ENCODE results near the gene COX7B.
"Not testable (repeated sequence)": the region's sequence is repeated elsewhere in the genome, so short reads cannot be mapped to it uniquely, and the experiment has no call there.

The COX7B gene, protein sequence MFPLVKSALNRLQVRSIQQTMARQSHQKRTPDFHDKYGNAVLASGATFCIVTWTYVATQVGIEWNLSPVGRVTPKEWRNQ
- total RNA-seq, result 37.5 to 130 (median 70.8) reads per million in 9 experiments

GRCh38 chrX:77899081-77899828, at the start of gene COX7B:
COX7B (plus strand) TSS chrX:77899468; CDS start chrX:77899554, 86 bp downstream.
- DNase-seq, result peak; percentile 65 to 70 (median 68)
- H3K36me3 Mint-ChIP-seq (ENCODE audit: insufficient read depth), result peaks cover 54% of the 10 kb centered on the region
- peak within 1 kb of the TSS; percentile 89 to 94 for H3K4me3 Mint-ChIP-seq
- H3K27ac Mint-ChIP-seq, result peak within 1 kb of the TSS; percentile 96
- H3K9me3 Mint-ChIP-seq, result no peaks in the 10 kb centered on the region
- peaks cover 11 to 18% of the 10 kb centered on the region in 2 donors for H3K4me1 Mint-ChIP-seq (ENCODE audit: low read depth in 2 of 2)
- H3K27me3 Mint-ChIP-seq, result no peaks in the 10 kb centered on the region
- ATAC-seq (replicated peaks), result peak; percentile 60

DNA sequence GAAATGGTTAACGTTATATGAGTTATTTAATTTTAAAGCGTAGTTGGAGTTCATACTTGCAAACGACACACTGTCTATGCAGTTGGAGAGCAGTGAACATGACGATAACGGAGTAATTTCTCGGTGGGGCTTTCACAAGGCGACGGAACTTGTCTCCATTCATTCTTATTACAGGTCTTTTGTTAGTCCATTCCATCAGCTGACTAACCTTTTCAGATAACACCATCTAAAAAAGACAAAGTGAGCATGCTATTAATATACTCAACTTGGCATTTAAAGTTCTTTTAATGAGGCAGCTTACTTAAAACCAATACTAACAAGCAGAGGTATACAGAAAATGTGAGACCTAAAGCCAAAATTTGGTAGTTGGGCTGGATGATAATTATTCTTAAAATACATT, 23.9 kb upstream of the COX7B start:
- H3K36me3 Mint-ChIP-seq (ENCODE audit: insufficient read depth), result peaks cover 46% of the 10 kb centered on the region
- no peak overlapping the region for H3K27ac Mint-ChIP-seq
- H3K4me3 Mint-ChIP-seq, result no peak overlapping the region
- DNase-seq (no peak), ATAC-seq (replicated peaks) (no peak)
- H3K9me3 Mint-ChIP-seq, result no peaks in the 10 kb centered on the region
- H3K27me3 Mint-ChIP-seq, result no peaks in the 10 kb centered on the region
- peaks cover 3 to 4% of the 10 kb centered on the region in 2 donors for H3K4me1 Mint-ChIP-seq (ENCODE audit: low read depth in 2 of 2)

GRCh38 chrX:77881418-77881817, 17.9 kb upstream of the COX7B start:
- H3K27ac Mint-ChIP-seq; H3K4me3 Mint-ChIP-seq; ATAC-seq (replicated peaks); H3K4me1 Mint-ChIP-seq (ENCODE audit: low read depth in 2 of 2); H3K9me3 Mint-ChIP-seq; H3K27me3 Mint-ChIP-seq; DNase-seq: not testable (repeated sequence)
- peaks cover 17% of the 10 kb centered on the region for H3K36me3 Mint-ChIP-seq (ENCODE audit: insufficient read depth)

GRCh38 chrX:77892887-77893286, 6.4 kb upstream of the COX7B start:
- Mint-ChIP-seq H3K4me1 (ENCODE audit: low read depth in 2 of 2) (peaks cover 11 to 25% of the 10 kb centered on the region in 2 donors), H3K27me3 (no peaks in the 10 kb centered on the region)

DNA sequence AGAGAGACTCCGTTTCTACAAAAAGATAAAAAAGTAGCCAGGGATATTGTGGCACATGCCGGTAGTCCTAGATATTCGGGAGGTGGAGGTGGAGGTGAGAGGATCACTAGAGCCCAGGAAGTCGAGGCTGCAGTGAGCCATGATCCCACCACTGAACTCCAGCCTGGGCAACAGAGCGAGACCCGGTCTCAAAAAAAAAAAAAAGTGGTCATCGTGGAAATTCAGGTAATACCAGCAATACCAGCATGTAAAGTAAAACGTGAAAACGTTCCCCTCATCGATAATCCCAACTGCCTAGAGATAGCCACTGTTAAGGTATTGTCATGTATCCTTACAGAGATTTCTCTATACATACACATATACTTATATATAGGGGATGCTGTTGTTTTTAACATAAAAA, 5.6 kb upstream of the COX7B start:
- DNase-seq (no peak), ATAC-seq (replicated peaks) (no peak)
- Mint-ChIP-seq H3K4me1 (ENCODE audit: low read depth in 2 of 2) (peaks cover 11 to 25% of the 10 kb centered on the region in 2 donors), H3K36me3 (ENCODE audit: insufficient read depth) (peaks cover 13% of the 10 kb centered on the region), H3K27me3 (no peaks in the 10 kb centered on the region), H3K9me3 (no peaks in the 10 kb centered on the region), H3K4me3 (peak overlapping the region; percentile 58 to 96), H3K27ac (no peak overlapping the region)

More at GRCh38 chrX:77892887-77893286, 6.4 kb upstream of the COX7B start:
- no peak for DNase-seq
- Mint-ChIP-seq H3K4me3 (peak overlapping the region; percentile 58 to 96), H3K9me3 (no peaks in the 10 kb centered on the region), H3K27ac (peak overlapping the region; percentile 42 to 67), H3K36me3 (ENCODE audit: insufficient read depth) (peaks cover 13% of the 10 kb centered on the region)
- ATAC-seq (replicated peaks), result no peak

DNA sequence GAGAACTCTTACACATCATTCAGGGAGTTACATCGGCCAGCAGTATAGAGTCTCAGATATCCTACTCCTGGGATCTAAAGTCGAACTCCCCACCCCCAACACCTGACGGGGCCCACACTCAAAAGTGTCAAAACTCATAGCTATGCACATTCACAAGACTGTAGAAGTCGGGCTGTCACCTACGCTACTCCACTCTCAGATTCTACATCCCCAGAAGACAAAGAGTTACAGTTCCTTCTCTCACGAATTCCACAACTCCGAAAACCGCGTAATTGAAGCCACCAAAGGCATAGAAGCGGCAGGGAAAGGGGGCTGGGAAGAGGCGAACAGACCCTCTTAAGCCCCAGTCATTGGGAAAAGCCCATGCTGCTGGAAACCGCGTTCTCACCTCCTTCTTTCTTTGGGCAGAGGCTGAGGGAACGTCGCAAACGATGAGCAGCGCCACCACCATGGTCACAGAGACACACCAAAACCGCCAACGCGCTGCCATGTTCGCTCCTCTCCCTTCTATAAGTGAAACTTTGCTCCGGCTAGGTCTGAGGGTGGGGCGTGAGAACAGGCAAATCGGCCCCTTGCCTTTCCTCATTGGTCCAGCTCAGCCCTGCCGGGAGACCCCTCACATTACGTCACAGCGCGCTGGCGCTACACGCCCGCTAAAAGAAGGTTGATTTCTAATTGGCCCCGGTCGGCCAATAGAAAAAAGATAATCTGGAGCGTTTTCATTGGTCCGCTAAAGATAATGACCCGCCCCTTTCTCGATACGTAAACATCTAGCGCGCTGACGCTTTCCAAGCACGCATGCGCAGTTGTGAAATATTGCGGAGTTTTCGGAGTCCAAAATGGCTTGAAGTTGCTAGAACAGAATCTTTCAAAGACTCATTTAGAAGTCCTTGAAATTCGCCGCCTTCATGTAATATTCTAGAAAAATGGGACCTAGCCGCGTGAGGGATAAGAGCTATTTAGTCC, 4.1 kb upstream of the COX7B start, which contains the start of gene MAGT1:
Gene MAGT1 (minus strand): TSS at position 515 of the 966 bp plus-strand sequence. CDS start 25 bp downstream, at position 490.
- H3K27ac Mint-ChIP-seq, result peak within 1 kb of the TSS; percentile 98 to 99
- no peaks in the 10 kb centered on the region for H3K27me3 Mint-ChIP-seq
- peaks cover 14 to 25% of the 10 kb centered on the region in 2 donors for H3K4me1 Mint-ChIP-seq (ENCODE audit: low read depth in 2 of 2)
- H3K4me3 Mint-ChIP-seq, result peak within 1 kb of the TSS; percentile 96 to 99
- ATAC-seq (replicated peaks), result peak; percentile 85
- DNase-seq, result peak; percentile 82 to 87 (median 83)
- no peaks in the 10 kb centered on the region for H3K9me3 Mint-ChIP-seq
- H3K36me3 Mint-ChIP-seq (ENCODE audit: insufficient read depth), result peaks cover 26% of the 10 kb centered on the region

GRCh38 chrX:77900688-77901087, 1.4 kb downstream of the COX7B start:
- DNase-seq (no peak), ATAC-seq (replicated peaks) (no peak)
- peak overlapping the region; percentile 89 to 94 for H3K4me3 Mint-ChIP-seq
- peak overlapping the region; percentile 96 for H3K27ac Mint-ChIP-seq
- H3K4me1 Mint-ChIP-seq (ENCODE audit: low read depth in 2 of 2), result peaks cover 6 to 16% of the 10 kb centered on the region in 2 donors
- H3K9me3 Mint-ChIP-seq, result no peaks in the 10 kb centered on the region
- peaks cover 57% of the 10 kb centered on the region for H3K36me3 Mint-ChIP-seq (ENCODE audit: insufficient read depth)
- no peaks in the 10 kb centered on the region for H3K27me3 Mint-ChIP-seq

GRCh38 chrX:77901506-77901905, 2.2 kb downstream of the COX7B start:
- H3K27ac Mint-ChIP-seq, result peak overlapping the region in 1 of 2 donors; percentile 96
- no peak for DNase-seq
- ATAC-seq (replicated peaks), result no peak
- no peaks in the 10 kb centered on the region for H3K27me3 Mint-ChIP-seq
- H3K4me3 Mint-ChIP-seq, result peak overlapping the region; percentile 38 to 94
- no peaks in the 10 kb centered on the region for H3K9me3 Mint-ChIP-seq
- H3K4me1 Mint-ChIP-seq (ENCODE audit: low read depth in 2 of 2), result peaks cover 6 to 14% of the 10 kb centered on the region in 2 donors
- H3K36me3 Mint-ChIP-seq (ENCODE audit: insufficient read depth), result peaks cover 57% of the 10 kb centered on the region

DNA sequence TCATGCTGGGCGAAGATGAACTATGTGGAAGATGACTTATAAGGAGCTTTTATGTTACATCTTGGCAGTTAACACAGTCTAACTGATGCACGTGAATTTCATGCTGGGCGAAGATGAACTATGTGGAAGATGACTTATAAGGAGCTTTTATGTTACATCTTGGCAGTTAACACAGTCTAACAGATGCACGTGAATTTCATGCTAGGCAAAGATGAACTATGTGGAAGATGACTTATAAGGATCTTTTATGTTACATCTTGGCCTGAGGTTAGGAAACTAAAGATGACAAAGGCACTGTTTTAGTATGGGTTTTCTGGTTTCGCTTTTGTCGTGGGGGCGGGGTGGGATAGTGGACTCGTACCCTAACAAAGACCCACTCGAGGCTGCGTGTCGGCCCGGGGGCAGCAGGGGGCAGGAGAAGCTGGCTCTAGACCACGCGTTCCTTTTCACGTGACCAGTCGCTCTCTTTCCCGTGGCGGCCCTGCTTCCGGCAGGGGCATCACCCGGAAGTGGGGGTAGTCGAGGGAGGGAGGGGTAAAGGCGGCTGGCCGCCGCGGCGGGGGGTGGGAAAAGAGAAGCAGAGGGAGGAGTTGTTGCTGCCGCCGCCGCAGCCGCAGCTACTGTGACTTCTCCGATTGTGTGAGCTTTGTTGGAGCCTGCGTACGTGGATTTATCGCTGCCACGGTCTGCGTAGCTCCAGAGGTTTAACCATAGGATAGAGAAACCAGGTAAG, 11.0 kb downstream of the COX7B start, which contains the start of gene ATP7A:
Gene ATP7A (plus strand): TSS at position 586 of the 733 bp plus-strand sequence. CDS start 60,949 bp downstream, outside the sequence.
- no peaks in the 10 kb centered on the region for H3K9me3 Mint-ChIP-seq
- peaks cover 9 to 12% of the 10 kb centered on the region in 2 donors for H3K4me1 Mint-ChIP-seq (ENCODE audit: low read depth in 2 of 2)
- DNase-seq (peak; percentile 82 to 86 (median 85)), ATAC-seq (replicated peaks) (peak; percentile 91)
- peaks cover 19% of the 10 kb centered on the region for H3K36me3 Mint-ChIP-seq (ENCODE audit: insufficient read depth)
- H3K27me3 Mint-ChIP-seq, result no peaks in the 10 kb centered on the region
- H3K27ac Mint-ChIP-seq, result peak within 1 kb of the TSS; percentile 98
- peak within 1 kb of the TSS; percentile 95 to 97 for H3K4me3 Mint-ChIP-seq

GRCh38 chrX:77917294-77917933, 18.1 kb downstream of the COX7B start:
- Mint-ChIP-seq H3K4me3 (peak overlapping the region; percentile 69 to 73), H3K27ac (peak overlapping the region; percentile 79 to 93), H3K9me3 (peaks cover 0 to 2% of the 10 kb centered on the region in 2 donors), H3K4me1 (ENCODE audit: low read depth in 2 of 2) (peaks cover 11 to 15% of the 10 kb centered on the region in 2 donors), H3K36me3 (ENCODE audit: insufficient read depth) (peaks cover 3% of the 10 kb centered on the region), H3K27me3 (no peaks in the 10 kb centered on the region)
- ATAC-seq (replicated peaks) (peak; percentile 39), DNase-seq (no peak)

DNA sequence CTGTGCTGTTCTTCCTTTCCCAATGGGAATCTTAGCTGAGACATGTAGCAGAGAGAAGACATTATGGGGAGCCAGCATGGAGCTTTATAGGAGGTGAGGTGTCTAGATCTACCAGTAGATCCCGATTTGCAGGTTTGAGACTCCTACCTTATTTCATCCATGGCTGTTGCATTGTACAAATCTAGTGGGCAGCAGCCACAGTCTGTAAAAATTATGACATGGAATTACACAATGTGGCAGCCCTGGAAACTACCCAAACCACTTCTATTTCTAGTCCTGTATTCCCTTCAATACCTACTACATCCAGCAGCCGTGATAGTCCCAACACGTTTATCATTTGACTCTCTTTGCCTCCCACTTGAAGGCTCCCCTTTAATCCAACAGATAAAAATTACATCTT, 19.3 kb downstream of the COX7B start:
- peaks cover 3% of the 10 kb centered on the region for H3K36me3 Mint-ChIP-seq (ENCODE audit: insufficient read depth)
- ATAC-seq (replicated peaks) (no peak), DNase-seq (no peak)
- peak overlapping the region in 1 of 2 donors; percentile 71 for H3K27ac Mint-ChIP-seq
- H3K4me3 Mint-ChIP-seq, result peak overlapping the region in 1 of 2 donors; percentile 69
- peaks cover 10 to 18% of the 10 kb centered on the region in 2 donors for H3K4me1 Mint-ChIP-seq (ENCODE audit: low read depth in 2 of 2)
- no peaks in the 10 kb centered on the region for H3K27me3 Mint-ChIP-seq
- H3K9me3 Mint-ChIP-seq, result peaks cover 0 to 2% of the 10 kb centered on the region in 2 donors

- peaks cover 10 to 18% of the 10 kb centered on the region in 2 donors for H3K4me1 Mint-ChIP-seq (ENCODE audit: low read depth in 2 of 2)
- not testable (repeated sequence) for ATAC-seq (replicated peaks)
These were observed 20.1 kb downstream of the COX7B start for GRCh38 chrX:77919370-77919769.

More at GRCh38 chrX:77919370-77919769, 20.1 kb downstream of the COX7B start:
- H3K4me3 Mint-ChIP-seq; H3K36me3 Mint-ChIP-seq (ENCODE audit: insufficient read depth); DNase-seq; H3K27me3 Mint-ChIP-seq; H3K9me3 Mint-ChIP-seq: not testable (repeated sequence)
- peak overlapping the region in 1 of 2 donors; percentile 71 for H3K27ac Mint-ChIP-seq
